Left renal cortex interstitium (tissue), 4 donors: Measurements from ENCODE around the gene MRNIP. TPM values are rescaled to one million over a fixed set of nuclear protein-coding genes. Genes with fewer than 3 reads are reported as not detected.
"Not testable (repeated sequence)": the region's sequence is repeated elsewhere in the genome, so short reads cannot be mapped to it uniquely, and the experiment has no call there.

ENCODE experiments used
- DNase-seq, 4 donors: peaks; one replicate each; pipeline ENCODE4 v3.0.0-alpha.2; 2013; ENCODE audit warnings: low read depth in 4 of 4, low spot score in 2 of 4, missing footprints in 1 of 4
- polyA plus RNA-seq, 4 donors: library from polyadenylated mRNA; unstranded; fragments of 120-200 nt; gene quantifications; one replicate each; pipeline ENCODE4 v1.2.1, GENCODE V29; 2013; ENCODE audit not compliant: insufficient read length in 4 of 4

The MRNIP gene
- polyA plus RNA-seq, 4 donors, result 29.0 to 57.2 (median 39.6) TPM

DNA sequence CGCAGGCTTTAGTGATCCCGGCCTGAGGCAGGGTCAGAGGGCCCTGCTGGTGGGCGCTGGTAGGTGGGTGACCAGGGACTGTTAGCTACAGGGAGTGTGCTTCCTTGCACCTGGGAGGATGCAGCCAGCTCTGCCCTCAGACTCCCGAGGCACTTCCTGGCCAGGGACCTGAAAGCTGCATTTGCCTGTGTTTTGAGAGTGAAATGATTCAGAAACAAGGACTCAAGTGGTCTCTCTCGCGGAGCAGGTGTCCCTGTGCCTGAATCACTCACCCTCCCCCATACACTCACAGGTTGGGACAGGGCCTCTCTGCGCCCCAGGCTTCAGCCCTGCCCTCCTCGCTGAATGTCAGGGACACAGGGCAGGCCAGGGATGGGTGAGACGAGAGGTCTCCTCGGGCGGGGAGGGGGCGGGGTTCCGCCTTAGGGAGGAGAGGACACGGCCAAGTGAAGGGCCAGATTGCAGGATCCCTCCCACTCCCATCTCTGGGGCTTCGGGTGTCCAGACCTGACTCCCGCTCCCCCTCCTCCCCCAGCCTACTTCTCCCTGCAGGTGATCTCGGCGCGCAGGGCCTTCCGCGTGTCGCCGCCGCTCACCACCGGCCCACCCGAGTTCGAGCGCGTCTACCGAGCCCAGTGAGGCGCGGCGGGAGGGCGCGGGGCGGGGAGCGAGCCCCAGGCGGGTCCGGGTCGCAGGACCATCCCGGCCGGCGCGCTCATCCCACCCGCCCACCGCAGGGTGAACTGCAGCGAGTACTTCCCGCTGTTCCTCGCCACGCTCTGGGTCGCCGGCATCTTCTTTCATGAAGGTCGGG lies 63.4 kb downstream of the MRNIP start:
- no peak for DNase-seq

DNA sequence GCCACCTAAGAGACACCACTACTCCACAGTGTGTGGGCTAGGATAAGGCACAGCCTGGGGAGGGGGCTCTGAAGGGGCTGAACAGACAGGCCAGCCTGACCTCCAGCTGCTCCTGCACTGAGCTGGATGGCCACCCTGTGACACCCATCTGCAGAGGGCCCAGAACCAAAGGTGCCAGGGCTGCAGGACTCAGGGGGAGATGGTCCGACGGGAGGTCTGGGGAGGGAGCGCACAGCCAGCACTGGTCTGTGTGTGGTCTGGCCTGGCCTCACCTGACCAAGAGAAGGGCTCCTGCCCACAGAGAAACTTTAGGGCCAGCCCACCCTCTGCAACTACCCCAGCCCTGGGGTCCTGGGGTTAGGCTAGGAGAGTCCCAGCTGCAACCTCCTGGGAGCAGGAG lies 64.0 kb downstream of the MRNIP start:
- no peak for DNase-seq

DNA sequence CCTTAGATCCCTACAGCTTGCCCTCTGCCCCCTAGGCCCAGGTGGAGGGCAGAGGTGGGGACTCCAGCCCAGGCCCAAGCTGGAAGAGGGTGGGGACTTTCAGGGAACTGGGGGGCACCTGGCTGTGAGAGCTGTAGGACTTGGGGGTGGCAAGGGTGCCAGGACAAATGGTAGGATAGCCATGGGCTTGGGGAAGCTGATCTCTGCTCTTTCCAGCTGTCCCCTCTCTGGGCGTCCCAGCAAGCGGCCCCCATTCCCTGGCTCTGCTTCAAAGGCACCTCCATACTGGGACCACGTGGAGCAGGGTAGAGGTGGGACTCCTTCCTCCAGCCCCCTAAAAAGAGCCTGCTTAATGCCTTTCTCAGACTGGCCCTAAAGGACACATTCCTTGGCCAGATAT lies 64.4 kb downstream of the MRNIP start:
- DNase-seq, result no peak

DNA sequence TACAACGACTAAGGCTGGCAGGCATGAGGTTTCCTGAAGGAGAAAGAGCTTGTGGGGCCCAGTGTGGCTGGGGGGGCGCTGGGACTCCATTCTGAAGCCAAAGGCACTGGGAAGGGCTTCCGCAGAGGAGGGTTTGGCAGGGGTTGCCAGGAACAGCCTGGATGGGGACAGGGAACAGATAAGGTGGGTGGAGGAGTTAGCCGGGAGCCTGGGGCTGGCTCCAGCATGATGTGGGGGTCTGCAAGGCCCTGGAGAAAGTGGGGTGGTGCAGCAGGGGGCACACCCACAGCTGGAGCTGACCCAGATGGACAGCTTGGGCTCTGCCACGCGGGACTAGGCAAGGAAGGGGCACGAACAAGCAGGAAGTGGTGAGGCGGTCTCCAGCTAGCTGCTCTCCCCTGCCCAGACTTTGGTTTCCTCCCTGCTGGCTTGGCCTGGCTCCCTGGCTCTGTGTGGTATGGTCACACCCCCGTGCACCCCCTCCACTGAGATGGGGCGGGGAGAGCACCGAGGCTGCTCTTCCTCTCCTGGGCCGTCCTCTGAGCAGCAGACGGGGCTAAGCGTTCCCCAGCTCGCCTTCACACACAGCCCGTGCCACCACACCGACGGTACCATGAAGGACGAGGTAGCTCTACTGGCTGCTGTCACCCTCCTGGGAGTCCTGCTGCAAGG lies 65.0 kb downstream of the MRNIP start, which contains the start of gene LTC4S:
TSS of gene LTC4S (plus strand) at position 519 of the 672 bp plus-strand sequence. CDS start at position 614, 95 bp downstream.
- no peak for DNase-seq

DNA sequence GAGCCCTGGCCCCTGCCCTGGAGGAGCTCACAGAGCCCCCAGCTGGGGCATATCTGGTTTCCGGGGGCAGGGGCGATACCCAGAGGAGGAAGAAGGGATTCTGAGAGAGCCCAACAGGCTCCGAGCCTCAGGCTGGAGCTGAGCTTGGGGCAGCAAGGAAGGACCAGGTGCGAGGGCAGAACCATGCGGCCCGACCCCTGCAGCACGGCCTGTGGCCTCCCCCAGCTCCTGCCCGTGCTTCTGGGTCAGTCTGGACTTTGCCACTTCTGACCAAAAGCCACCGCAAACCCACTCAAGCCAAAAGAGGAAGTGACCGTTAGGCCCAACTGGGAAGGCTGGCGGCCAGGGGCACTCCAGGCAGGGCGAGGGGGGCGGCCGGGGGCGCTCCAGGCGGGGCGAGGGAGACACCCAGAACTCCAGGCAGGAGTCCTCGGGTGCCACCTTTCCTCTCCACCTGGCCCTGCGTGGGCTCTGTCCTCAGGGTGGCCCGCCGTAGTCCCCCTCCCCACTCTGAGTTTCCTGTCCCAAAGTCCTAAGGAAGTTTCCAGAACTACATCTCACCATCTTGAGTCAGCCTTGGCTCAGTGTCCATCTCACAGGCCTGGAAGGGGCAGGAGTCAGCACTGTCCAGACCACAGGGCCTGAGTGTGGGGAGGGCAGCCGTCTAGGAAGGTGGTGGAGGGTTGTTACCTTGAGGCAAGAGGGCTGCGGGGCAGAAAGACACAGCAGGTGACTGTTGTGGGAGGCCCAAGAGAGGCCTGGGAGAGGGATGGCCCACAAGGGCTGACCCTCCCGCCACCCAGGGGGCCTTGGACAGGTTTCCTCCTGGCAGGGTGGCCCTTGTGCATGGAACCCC lies 65.8 kb downstream of the MRNIP start:
- no peak for DNase-seq

DNA sequence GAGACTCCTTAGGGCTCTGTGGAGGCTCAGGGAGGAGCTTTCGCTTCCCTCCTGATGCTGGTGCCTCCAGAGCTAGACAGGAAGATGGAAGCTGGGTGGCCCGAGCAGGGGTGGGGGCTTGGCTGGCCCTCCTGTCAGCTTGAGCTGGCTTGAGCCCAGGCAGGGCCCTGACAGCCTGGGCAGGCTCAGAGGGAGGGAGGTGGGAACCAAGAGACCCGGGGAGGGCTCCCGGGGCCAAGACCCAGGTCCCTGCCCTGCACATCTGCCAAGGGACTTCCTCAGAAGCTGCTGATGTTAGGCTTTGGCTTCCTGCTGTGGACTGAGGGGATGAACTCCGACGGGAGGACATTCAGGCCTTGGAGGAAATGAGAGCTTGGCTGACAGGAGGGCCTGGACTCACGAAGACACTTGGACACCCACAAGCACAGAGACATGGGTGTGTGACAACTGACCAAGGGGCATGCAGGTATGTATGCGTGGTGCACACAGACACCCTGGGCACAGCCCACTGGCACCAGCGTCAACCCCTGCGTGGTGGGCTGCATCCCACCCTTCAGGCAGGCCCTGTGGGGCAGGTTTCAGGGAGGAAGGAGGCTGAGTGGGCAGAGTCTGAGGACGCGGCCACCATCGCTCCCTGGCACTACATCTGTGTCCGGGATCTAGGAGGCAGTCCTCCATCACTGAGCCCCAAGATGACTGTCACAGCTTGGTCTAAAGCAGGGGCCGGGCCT lies 66.6 kb downstream of the MRNIP start:
- no peak for DNase-seq

DNA sequence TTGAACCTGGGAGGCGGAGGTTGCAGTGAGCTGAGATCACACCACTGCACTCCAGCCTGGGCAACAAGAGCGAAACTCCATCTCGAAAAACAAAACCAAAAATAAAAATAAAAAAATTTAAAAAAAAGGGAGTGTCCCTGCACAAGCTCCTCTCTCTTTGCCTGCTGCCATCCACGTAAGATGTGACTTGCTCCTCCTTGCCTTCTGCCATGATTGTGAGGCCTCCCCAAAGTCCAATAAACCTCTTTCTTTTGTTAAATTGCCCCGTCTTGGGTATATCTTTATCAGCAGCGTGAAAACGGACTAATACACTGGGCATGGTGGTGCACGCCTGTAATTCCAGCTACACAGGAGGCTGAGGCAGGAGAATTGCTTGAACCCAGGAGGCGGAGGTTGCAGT lies 69.3 kb downstream of the MRNIP start:
- not testable (repeated sequence) for DNase-seq

DNA sequence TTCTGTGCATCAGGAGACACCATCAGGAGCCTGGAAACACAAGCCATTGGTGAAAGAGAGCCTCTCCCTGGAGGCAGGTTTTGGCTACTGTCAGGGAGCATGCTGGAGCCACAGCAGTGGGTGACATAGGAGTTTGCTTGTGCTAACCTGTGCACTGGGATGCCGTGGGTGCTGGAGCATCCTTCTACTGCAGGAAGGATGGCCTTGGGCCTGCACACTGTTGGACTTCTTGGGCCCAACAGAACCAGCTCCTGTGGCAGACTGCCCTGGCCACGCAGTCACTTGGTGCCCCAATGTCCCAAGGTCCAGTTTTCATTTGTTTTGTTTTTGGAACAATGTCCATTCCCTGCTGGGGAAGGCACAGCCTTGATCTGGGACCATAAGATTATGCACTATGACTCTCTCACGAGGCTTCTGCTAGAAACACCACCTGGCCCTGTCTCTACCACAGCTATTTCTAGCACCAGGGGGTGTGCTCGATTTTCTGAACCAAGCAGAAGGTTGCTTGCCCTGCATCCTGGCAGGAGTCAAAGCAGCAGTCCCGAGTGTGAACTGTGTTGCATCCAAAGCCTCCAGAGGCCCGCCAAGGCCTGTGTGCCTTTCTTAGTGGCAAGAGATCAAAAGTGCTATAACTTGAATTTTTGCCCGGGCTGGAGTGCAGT lies 70.3 kb downstream of the MRNIP start:
- DNase-seq, result no peak

Other genes with a start within 250 kb of the MRNIP start
- gene HNRNPH1, start 235.1 kb downstream of the MRNIP start, polyA plus RNA-seq, result 1,000 to 10,000 TPM in 2 of 4 donors, 100 to 1,000 TPM in 2; 691 to 2,061 (median 1,218) TPM
- 1 to 10 TPM in 2 of 4 donors, under 1 TPM in 1, not detected in 1; 0.81 to 2.1 (median 1.1) TPM for gene CBY3, start 177.8 kb downstream of the MRNIP start, polyA plus RNA-seq
- gene CANX, start 159.8 kb downstream of the MRNIP start, polyA plus RNA-seq, result 100 to 1,000 TPM; 468 to 603 (median 522) TPM
- gene MAML1, start 126.0 kb downstream of the MRNIP start, polyA plus RNA-seq, result 10 to 100 TPM; 35.7 to 55.3 (median 42.8) TPM
- 1 to 10 TPM; 2.0 to 6.5 (median 5.3) TPM for gene LTC4S, start 64.8 kb downstream of the MRNIP start, polyA plus RNA-seq
- 100 to 1,000 TPM; 161 to 189 (median 175) TPM for gene MGAT4B, start 52.0 kb downstream of the MRNIP start, polyA plus RNA-seq
- gene SQSTM1, start 37.9 kb downstream of the MRNIP start, polyA plus RNA-seq, result 100 to 1,000 TPM in 3 of 4 donors, 10 to 100 TPM in 1; 91.2 to 125 (median 114) TPM
- 100 to 1,000 TPM in 3 of 4 donors, 10 to 100 TPM in 1; 87.5 to 141 (median 109) TPM for gene TBC1D9B, start 49.1 kb upstream of the MRNIP start, polyA plus RNA-seq
- gene RNF130, start 212.9 kb upstream of the MRNIP start, polyA plus RNA-seq, result 10 to 100 TPM; 71.0 to 77.0 (median 74.7) TPM